Activated CD4-positive, alpha-beta memory T cell treated with anti-CD3 and anti-CD28 coated beads for 36 hours (primary cell): Measurements from ENCODE around the gene DPYSL5. TPM values are rescaled to one million over a fixed set of nuclear protein-coding genes. Genes with fewer than 3 reads are reported as not detected.
"Not testable (repeated sequence)": the region's sequence is repeated elsewhere in the genome, so short reads cannot be mapped to it uniquely, and the experiment has no call there.

Experiments used
- CTCF ChIA-PET: fragments of 350-600 bp; sonication (Branson Sonifier 250); formaldehyde crosslinking; loops from one replicate; lab custom pipeline; 2021; ENCODE audit warnings: antibody characterized with exemption, inconsistent platforms; lab: Charles Lee
- POLR2A ChIA-PET: fragments of 350-600 bp; sonication (Branson Sonifier 250); formaldehyde crosslinking; loops from one replicate; lab custom pipeline; 2021; ENCODE audit warnings: antibody characterized with exemption; lab: Charles Lee
- DNase-seq: peaks from one replicate; pipeline ENCODE4 v3.0.0-alpha.2; 2020
- H3K27ac Mint-ChIP-seq: one replicate; pipeline ENCODE4 v1.8.0; 2021; ENCODE audit warnings: mixed read lengths
- H3K27me3 Mint-ChIP-seq: one replicate; pipeline ENCODE4 v1.8.0; 2021; ENCODE audit warnings: mixed read lengths
- H3K36me3 Mint-ChIP-seq: one replicate; pipeline ENCODE4 v1.8.0; 2021; ENCODE audit warnings: mixed read lengths
- H3K4me1 Mint-ChIP-seq: one replicate; pipeline ENCODE4 v1.8.0; 2021; ENCODE audit warnings: low read depth, mixed read lengths
- H3K4me3 Mint-ChIP-seq: one replicate; pipeline ENCODE4 v1.8.0; 2021; ENCODE audit warnings: mild to moderate bottlenecking, mixed read lengths
- H3K9me3 Mint-ChIP-seq: one replicate; pipeline ENCODE4 v1.8.0; 2021; ENCODE audit warnings: mixed read lengths
- intact Hi-C: fragments of 100-400 bp; cut with micrococcal nuclease; formaldehyde crosslinking; loops from one replicate; pipeline ENCODE4 v1.15.1; 2023
- total RNA-seq, 2 experiments: library from RNA; stranded (reverse); gene quantifications; one replicate each; pipeline ENCODE4 v1.2.3, GENCODE V29; 2021

Gene DPYSL5
- total RNA-seq, 2 experiments from 2014 or later: not detected

- H3K4me3 Mint-ChIP-seq, intact Hi-C loops, POLR2A ChIA-PET, H3K27ac Mint-ChIP-seq, DNase-seq, H3K36me3 Mint-ChIP-seq, H3K4me1 Mint-ChIP-seq, CTCF ChIA-PET, H3K9me3 Mint-ChIP-seq: not testable (repeated sequence)
- peaks cover 11% of the 10 kb centered on the region for H3K27me3 Mint-ChIP-seq
Observed at GRCh38 chr2:26882220-26882619, 34.3 kb downstream of the DPYSL5 start.

- no peak overlapping the region for H3K27ac Mint-ChIP-seq
- intact Hi-C loops: no loop called here
- no peaks in the 10 kb centered on the region for H3K36me3 Mint-ChIP-seq
- POLR2A ChIA-PET: no interaction called here
- no peak for DNase-seq
- no peaks in the 10 kb centered on the region for H3K4me1 Mint-ChIP-seq
- peaks cover 11% of the 10 kb centered on the region for H3K27me3 Mint-ChIP-seq
- no peaks in the 10 kb centered on the region for H3K9me3 Mint-ChIP-seq
- CTCF ChIA-PET: interaction anchor here (1.0 to 1.1 kb wide), 2 partner anchors 38 to 78 kb away, joined by 3 read pairs; no protein-coding TSS in a partner anchor
- H3K4me3 Mint-ChIP-seq: no peak overlapping the region
Observed at GRCh38 chr2:26883956-26884355, 36.0 kb downstream of the DPYSL5 start.

GRCh38 chr2:26884486-26884885 is 36.6 kb downstream of the DPYSL5 start:
- no peaks in the 10 kb centered on the region for H3K36me3 Mint-ChIP-seq
- H3K4me3 Mint-ChIP-seq: no peak overlapping the region
- CTCF ChIA-PET: interaction anchor here (0.5 to 1.2 kb wide), 3 partner anchors 38 to 203 kb away, joined by 3 to 4 read pairs (median 3); no protein-coding TSS in a partner anchor
- H3K27ac Mint-ChIP-seq: no peak overlapping the region
- H3K27me3 Mint-ChIP-seq: peaks cover 11% of the 10 kb centered on the region
- no peaks in the 10 kb centered on the region for H3K4me1 Mint-ChIP-seq
- no peaks in the 10 kb centered on the region for H3K9me3 Mint-ChIP-seq
- DNase-seq: no peak
- POLR2A ChIA-PET: no interaction called here
- intact Hi-C loops: no loop called here

GRCh38 chr2:26885651-26886329 is 37.9 kb downstream of the DPYSL5 start:
- H3K9me3 Mint-ChIP-seq: no peaks in the 10 kb centered on the region
- intact Hi-C loops: no loop called here
- POLR2A ChIA-PET: no interaction called here
- H3K4me1 Mint-ChIP-seq: no peaks in the 10 kb centered on the region
- H3K36me3 Mint-ChIP-seq: no peaks in the 10 kb centered on the region
- no peak overlapping the region for H3K27ac Mint-ChIP-seq
- DNase-seq: no peak
- H3K27me3 Mint-ChIP-seq: peaks cover 7% of the 10 kb centered on the region
- CTCF ChIA-PET: no interaction called here
- no peak overlapping the region for H3K4me3 Mint-ChIP-seq

GRCh38 chr2:26886736-26887135 is 38.8 kb downstream of the DPYSL5 start:
- no peaks in the 10 kb centered on the region for H3K9me3 Mint-ChIP-seq
- no peaks in the 10 kb centered on the region for H3K4me1 Mint-ChIP-seq
- POLR2A ChIA-PET: no interaction called here
- H3K4me3 Mint-ChIP-seq: no peak overlapping the region
- CTCF ChIA-PET: interaction anchor here (0.7 to 1.3 kb wide), 2 partner anchors 40 to 1640 kb away, joined by 3 read pairs; no protein-coding TSS in a partner anchor
- H3K27ac Mint-ChIP-seq: no peak overlapping the region
- DNase-seq: no peak
- intact Hi-C loops: no loop called here
- peaks cover 7% of the 10 kb centered on the region for H3K27me3 Mint-ChIP-seq
- no peaks in the 10 kb centered on the region for H3K36me3 Mint-ChIP-seq

- Mint-ChIP-seq H3K27ac (no peak overlapping the region), H3K36me3 (no peaks in the 10 kb centered on the region), H3K27me3 (peaks cover 7% of the 10 kb centered on the region), H3K4me1 (no peaks in the 10 kb centered on the region), H3K9me3 (no peaks in the 10 kb centered on the region), H3K4me3 (no peak overlapping the region)
- CTCF ChIA-PET: interaction anchor here (0.7 to 1.3 kb wide), 2 partner anchors 41 to 1640 kb away, joined by 3 read pairs; no protein-coding TSS in a partner anchor
- no peak for DNase-seq
- POLR2A ChIA-PET: no interaction called here
- intact Hi-C loops: no loop called here
Observed at GRCh38 chr2:26887151-26887550, 39.2 kb downstream of the DPYSL5 start.

GRCh38 chr2:26889796-26890195 is 41.9 kb downstream of the DPYSL5 start:
- Mint-ChIP-seq H3K36me3 (no peaks in the 10 kb centered on the region), H3K27ac (no peak overlapping the region), H3K9me3 (no peaks in the 10 kb centered on the region), H3K4me1 (no peaks in the 10 kb centered on the region), H3K27me3 (no peaks in the 10 kb centered on the region), H3K4me3 (no peak overlapping the region)
- ChIA-PET CTCF (interaction anchor here (1.3 kb wide), 1 partner anchor 43 kb away, joined by 3 read pairs; no protein-coding TSS in a partner anchor), POLR2A (no interaction called here)
- DNase-seq: no peak
- intact Hi-C loops: no loop called here

GRCh38 chr2:26890341-26891000 is 42.5 kb downstream of the DPYSL5 start:
- no peaks in the 10 kb centered on the region for H3K4me1 Mint-ChIP-seq
- H3K27me3 Mint-ChIP-seq: no peaks in the 10 kb centered on the region
- H3K9me3 Mint-ChIP-seq: no peaks in the 10 kb centered on the region
- ChIA-PET CTCF (interaction anchor here (1.3 kb wide), 1 partner anchor 44 kb away, joined by 3 read pairs; no protein-coding TSS in a partner anchor), POLR2A (interaction anchor here (0.7 kb wide), 1 partner anchor 103 kb away, joined by 3 read pairs; no protein-coding TSS in a partner anchor)
- no peaks in the 10 kb centered on the region for H3K36me3 Mint-ChIP-seq
- no peak overlapping the region for H3K4me3 Mint-ChIP-seq
- no peak overlapping the region for H3K27ac Mint-ChIP-seq
- intact Hi-C loops: no loop called here
- DNase-seq: no peak

- no peak for DNase-seq
- CTCF ChIA-PET: interaction anchor here (0.9 kb wide), 1 partner anchor 51 kb away, joined by 4 read pairs; no protein-coding TSS in a partner anchor
- POLR2A ChIA-PET: no interaction called here
Observed at GRCh38 chr2:26892133-26892532, 44.2 kb downstream of the DPYSL5 start.

GRCh38 chr2:26892922-26893524 is 45.1 kb downstream of the DPYSL5 start:
- ChIA-PET CTCF (no interaction called here), POLR2A (interaction anchor here (0.6 kb wide), 1 partner anchor 86 kb away, joined by 6 read pairs; no protein-coding TSS in a partner anchor)
- Mint-ChIP-seq H3K27me3 (no peaks in the 10 kb centered on the region), H3K9me3 (no peaks in the 10 kb centered on the region), H3K4me3 (no peak overlapping the region), H3K27ac (no peak overlapping the region), H3K4me1 (no peaks in the 10 kb centered on the region), H3K36me3 (no peaks in the 10 kb centered on the region)
- intact Hi-C loops: no loop called here
- DNase-seq: no peak

More at GRCh38 chr2:26892133-26892532, 44.2 kb downstream of the DPYSL5 start:
- Mint-ChIP-seq H3K4me1 (no peaks in the 10 kb centered on the region), H3K4me3 (no peak overlapping the region), H3K9me3 (no peaks in the 10 kb centered on the region), H3K36me3 (no peaks in the 10 kb centered on the region), H3K27ac (no peak overlapping the region), H3K27me3 (no peaks in the 10 kb centered on the region)
- intact Hi-C loops: no loop called here

- no peak overlapping the region for H3K4me3 Mint-ChIP-seq
- no peak overlapping the region for H3K27ac Mint-ChIP-seq
- POLR2A ChIA-PET: no interaction called here
- H3K36me3 Mint-ChIP-seq: no peaks in the 10 kb centered on the region
- intact Hi-C loops: no loop called here
- no peaks in the 10 kb centered on the region for H3K27me3 Mint-ChIP-seq
- CTCF ChIA-PET: no interaction called here
- no peak for DNase-seq
- no peaks in the 10 kb centered on the region for H3K4me1 Mint-ChIP-seq
- H3K9me3 Mint-ChIP-seq: no peaks in the 10 kb centered on the region
Observed at GRCh38 chr2:26894136-26894535, 46.2 kb downstream of the DPYSL5 start.
